Fibroblast of the aortic adventitia (primary cell): ENCODE measurements around the gene CAMTA1. TPM values are rescaled to one million over a fixed set of nuclear protein-coding genes. Genes with fewer than 3 reads are reported as not detected.

Source experiments
- DNase-seq: peaks from one replicate; pipeline ENCODE4 v3.0.0-alpha.2; 2010; ENCODE audit warnings: low read depth
- H3K4me3 ChIP-seq: 2 replicates; pipeline ENCODE4 v1.5.1; 2011; ENCODE audit warnings: low read depth, mild to moderate bottlenecking, control low read depth, low read length, moderate library complexity
- total RNA-seq: library from RNA; depleted of rRNA; stranded (reverse); fragments of >200 nt; gene quantifications from 2 replicates; pipeline ENCODE4 v1.2.3, GENCODE V29; 2012; ENCODE audit warnings: low replicate concordance
- TF ChIP-seq, protein P1 (sequence below): IDR thresholded peaks from 2 replicates; pipeline ENCODE4 v1.5.1; 2011; ENCODE audit warnings: mild to moderate bottlenecking, low read length, control low read depth, inconsistent platforms; ENCODE audit not compliant: insufficient read depth

CAMTA1 gene
- total RNA-seq, 1 donor = 91.9 TPM

DNA sequence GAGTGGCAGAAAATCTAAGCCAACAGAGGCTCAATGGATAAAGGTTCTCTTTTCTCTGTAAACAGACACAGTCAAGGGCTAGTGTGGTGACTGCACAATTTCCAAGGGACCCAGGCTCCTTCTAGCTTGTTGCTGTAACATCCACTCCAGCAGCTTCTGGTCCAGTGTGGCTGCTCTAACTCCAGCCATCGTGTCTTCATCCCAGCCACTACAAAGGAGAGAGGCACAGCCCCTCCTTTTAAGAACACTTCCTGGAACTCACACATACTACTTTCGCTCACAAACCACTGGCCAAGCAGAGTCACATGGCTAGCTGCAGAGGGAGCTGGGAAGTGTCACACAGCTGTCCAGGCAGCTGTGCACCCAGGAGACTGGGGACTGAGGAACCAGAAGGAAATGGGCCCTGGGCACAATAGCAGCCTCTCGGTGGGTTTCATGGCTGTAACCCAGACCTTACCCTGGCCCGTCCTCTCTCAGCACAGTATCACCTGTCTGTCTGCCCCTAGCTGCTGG, 797.3 kb downstream of the CAMTA1 start:
- H3K4me3 ChIP-seq = no peak overlapping the region
- DNase-seq = no peak
- TF ChIP-seq, protein P1, sequence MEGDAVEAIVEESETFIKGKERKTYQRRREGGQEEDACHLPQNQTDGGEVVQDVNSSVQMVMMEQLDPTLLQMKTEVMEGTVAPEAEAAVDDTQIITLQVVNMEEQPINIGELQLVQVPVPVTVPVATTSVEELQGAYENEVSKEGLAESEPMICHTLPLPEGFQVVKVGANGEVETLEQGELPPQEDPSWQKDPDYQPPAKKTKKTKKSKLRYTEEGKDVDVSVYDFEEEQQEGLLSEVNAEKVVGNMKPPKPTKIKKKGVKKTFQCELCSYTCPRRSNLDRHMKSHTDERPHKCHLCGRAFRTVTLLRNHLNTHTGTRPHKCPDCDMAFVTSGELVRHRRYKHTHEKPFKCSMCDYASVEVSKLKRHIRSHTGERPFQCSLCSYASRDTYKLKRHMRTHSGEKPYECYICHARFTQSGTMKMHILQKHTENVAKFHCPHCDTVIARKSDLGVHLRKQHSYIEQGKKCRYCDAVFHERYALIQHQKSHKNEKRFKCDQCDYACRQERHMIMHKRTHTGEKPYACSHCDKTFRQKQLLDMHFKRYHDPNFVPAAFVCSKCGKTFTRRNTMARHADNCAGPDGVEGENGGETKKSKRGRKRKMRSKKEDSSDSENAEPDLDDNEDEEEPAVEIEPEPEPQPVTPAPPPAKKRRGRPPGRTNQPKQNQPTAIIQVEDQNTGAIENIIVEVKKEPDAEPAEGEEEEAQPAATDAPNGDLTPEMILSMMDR = no peak

DNA sequence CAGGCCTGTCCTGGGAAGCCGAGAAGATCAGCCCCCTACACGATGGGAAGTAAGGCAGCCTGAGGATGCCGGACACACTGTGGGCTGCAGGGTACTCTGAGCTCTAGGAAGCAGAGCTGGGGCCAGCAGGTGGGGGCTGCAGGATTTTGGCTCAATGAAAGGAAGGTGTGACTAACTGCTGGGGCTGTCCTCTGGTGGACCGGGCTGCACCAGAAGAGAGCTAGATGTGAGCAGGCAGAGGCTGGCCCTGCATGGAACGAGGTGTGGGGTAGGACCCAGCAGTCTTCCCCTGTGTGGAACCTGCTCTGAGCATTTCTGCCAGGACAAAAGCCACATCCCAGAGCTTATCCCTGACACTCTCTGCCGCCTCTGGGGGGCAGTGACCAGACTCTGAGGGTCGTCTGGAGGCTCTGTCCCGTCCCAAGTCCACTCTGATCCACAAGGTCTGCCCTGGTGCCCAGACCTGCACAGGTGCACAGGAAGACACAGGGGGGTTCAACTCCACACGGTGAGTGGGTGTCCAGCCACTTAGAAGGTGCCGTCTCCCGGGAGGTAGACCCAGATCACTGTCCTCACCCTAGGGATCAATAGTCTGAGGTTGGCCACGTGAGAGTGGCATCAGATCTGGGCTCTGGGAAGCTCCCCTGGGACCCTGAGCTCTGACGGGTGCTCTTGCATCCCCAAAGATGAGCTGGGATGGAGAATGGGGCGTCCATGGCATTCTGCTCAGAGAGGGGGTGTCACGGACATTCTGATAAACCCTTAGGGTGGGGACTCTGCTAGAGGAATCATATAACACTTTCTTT, 798.2 kb downstream of the CAMTA1 start:
- TF ChIP-seq, protein P1 = no peak
- no peak for DNase-seq
- no peak overlapping the region for H3K4me3 ChIP-seq

DNA sequence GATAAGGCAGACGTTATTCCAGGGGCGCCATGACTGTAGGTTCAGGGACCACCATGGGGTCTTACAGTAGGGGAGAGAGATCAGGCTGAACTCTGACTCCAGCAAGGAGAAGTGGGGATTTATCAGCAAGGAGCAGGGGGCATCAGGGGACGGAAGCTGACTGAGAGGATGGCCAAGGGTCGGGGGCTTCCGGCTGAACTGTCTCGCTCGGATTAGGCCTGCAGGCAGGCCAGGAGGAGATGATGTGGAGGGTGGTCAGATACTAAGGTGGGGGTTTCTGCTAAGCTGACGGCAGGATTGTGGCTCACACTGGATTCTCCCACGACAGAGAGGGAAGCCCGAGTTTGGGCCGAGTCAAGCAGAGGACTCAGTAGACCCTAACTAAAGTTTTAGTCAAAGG, 798.9 kb downstream of the CAMTA1 start:
- DNase-seq = no peak
- no peak overlapping the region for H3K4me3 ChIP-seq

DNA sequence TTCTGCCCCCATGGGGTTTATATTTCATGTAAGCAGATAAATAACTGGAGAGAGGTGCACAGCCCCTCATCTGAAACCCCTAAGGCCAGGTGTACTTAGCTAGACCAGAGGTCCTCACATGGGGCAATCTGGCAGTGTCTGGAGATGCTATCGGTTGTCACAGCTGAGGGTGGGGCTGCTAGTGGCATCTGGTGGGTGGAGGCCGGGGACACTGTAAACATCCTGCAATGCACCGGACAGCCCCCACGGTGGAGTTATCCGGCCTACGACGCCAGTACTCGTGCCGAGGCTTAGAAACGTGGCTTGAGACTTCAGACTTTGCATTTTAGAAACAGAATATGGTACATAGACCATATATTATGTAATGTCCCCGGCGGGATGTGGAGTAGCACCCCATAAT, 799.4 kb downstream of the CAMTA1 start:
- no peak overlapping the region for H3K4me3 ChIP-seq
- DNase-seq = no peak
- TF ChIP-seq, protein P1 = no peak

More for the DNA sequence above, 798.9 kb downstream of the CAMTA1 start:
- TF ChIP-seq, protein P1 = no peak

DNA sequence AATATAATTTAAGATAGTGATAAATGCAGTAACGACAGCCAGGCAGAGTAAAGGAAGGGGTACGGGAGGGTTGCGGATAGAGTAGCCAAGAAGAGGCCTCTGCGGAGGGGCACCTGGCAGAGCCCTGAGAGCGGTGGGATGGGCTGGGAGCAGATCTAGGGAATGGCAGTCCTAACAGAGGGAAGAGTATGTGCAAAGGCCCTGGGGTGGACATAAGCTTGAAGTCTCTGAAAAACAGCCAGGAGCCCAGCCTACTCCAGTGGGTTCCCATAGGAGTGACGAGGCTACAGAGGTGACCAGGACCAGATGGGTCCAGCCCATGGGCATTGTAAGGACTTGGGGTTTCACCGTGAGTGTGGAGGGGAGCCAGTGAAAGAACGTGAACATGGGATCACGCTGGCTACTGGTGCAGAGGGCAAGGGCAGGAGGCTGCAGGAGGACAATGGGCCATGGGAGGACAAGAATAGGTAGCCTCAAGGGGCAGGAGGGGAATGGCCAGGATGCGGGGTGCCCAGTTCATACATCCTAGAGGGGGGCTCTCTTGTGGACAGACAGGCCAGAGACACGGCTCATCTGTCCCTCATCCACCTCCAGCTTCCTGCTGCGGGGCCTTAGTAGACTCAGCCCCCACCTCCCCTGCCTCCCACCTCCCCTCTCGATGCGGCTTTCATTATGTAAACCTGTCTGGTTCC, 800.1 kb downstream of the CAMTA1 start:
- no peak for DNase-seq
- H3K4me3 ChIP-seq = no peak overlapping the region
- TF ChIP-seq, protein P1 = no peak

DNA sequence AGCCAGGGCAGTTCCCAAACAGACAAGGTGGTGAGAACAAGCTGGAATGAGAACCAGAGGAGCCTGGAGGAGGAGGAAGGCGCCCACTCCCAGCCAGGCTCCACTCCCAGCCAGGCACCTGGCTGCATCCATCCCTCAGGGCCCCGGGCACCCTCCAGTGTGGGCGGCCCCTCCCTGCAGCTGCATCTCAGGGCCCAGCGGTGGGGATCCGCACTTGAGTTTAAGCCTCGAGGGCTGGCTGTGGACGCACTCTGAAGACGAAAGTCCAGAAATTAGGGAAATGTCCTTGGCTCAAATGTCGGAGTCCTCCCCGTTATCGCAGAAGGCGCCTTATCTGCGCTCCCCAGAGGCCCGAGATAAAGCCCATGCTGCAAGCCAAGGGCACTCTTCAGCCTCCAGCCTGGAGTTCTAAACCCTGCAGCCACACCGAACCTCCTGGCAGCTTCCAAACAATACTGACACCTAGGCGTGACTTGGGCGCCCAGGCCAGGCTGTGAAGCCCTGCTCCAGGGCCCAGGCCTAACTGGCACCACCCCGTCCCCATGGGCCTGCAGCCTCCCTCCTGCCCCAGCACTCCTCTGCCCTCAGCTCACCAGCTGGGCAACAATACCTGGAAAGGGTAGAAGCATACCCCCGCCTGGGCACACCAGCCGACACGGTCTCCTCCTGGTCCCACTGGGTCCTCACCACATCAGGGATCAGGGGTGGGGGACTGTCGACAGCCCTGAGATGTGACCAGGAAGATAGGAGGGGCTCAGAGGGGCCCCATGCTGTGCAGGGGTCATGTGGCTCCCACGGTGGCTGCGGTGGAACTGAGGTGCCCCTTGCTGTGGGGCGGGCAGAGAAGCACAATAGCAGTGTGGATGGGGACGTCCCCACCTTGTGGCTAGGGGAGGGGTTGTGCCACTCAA, 801.0 kb downstream of the CAMTA1 start:
- TF ChIP-seq, protein P1 = no peak
- DNase-seq = peak; percentile 11

More for the DNA sequence above, 801.0 kb downstream of the CAMTA1 start:
- no peak overlapping the region for H3K4me3 ChIP-seq
